K562 (cell line): Measurements from ENCODE around the gene MAN1A1. TPM values are rescaled to one million over a fixed set of nuclear protein-coding genes. Genes with fewer than 3 reads are reported as not detected.

Experiments
- ATAC-seq: fragments of 200-7000 bp; cut with Tn5 transposase; 3 replicates; pipeline ENCODE4 v1.9.1; 2020; ENCODE audit warnings: moderate library complexity
- BruUV-seq: library from RNA; stranded (reverse); fragments of 400-500 nt; replicated peaks from 2 replicates; lab custom pipeline; 2021; lab: Mats Ljungman, UMichigan
- CTCF ChIA-PET: fragments of 300-600 bp; formaldehyde crosslinking; extraction: SDS; loops from one replicate; lab custom pipeline; 2021; ENCODE audit warnings: low intra/inter-chr PET ratio; lab: Yijun Ruan, JAX
- POLR2A ChIA-PET: fragments of 300-600, 350-650 bp; sonication (Branson Sonifier 250); formaldehyde crosslinking; extraction: SDS; loops from one replicate; lab custom pipeline; 2021; ENCODE audit warnings: antibody characterized with exemption, inconsistent platforms; lab: Yijun Ruan, JAX
- DNase-seq, 4 experiments: peaks; one replicate each; pipeline versions ENCODE4 v3.0.0 to v3.0.0-alpha.2; 2011 to 2018; ENCODE audit warnings: low spot score in 3 of 4, mixed read lengths in 3 of 4; ENCODE audit errors: extremely low read depth in 1 of 4
- FAIRE-seq: peaks from 2 replicates; lab custom pipeline; 2011; peaks lifted over from hg19 to GRCh38; lab: Jason Lieb, UNC
- H2AFZ ChIP-seq: 2 replicates; pipeline ENCODE4 v1.6.0; 2011; ENCODE audit warnings: low read depth, low read length, control low read depth, inconsistent platforms
- H3K27ac ChIP-seq: fragments of 200-600 bp; 3 replicates; pipeline ENCODE4 v1.8.0; 2011; ENCODE audit warnings: low read depth, mild to moderate bottlenecking, control low read depth, inconsistent platforms, low read length, moderate library complexity, mixed read lengths; ENCODE audit errors: extremely low read depth
- H3K27me3 ChIP-seq, 2 experiments: fragments of 300-600 bp in 1 of 2; 2 replicates in 1 of 2; 3 replicates in 1 of 2; pipeline versions ENCODE4 v1.6.0 to v1.8.0; 2011; ENCODE audit warnings: inconsistent platforms in 2 of 2, low read length in 2 of 2, mild to moderate bottlenecking in 1 of 2, mixed read lengths in 1 of 2, moderate library complexity in 1 of 2; ENCODE audit not compliant: control insufficient read depth in 2 of 2, insufficient read depth in 2 of 2
- H3K36me3 ChIP-seq: fragments of 300-600 bp; 3 replicates; pipeline ENCODE4 v1.8.0; 2011; ENCODE audit warnings: mild to moderate bottlenecking, low read length, inconsistent platforms; ENCODE audit not compliant: control insufficient read depth, insufficient read depth
- H3K4me1 ChIP-seq, 2 experiments: fragments of 200-600 bp in 1 of 2; replicated peaks in 1 of 2; 2 replicates in 1 of 2; 3 replicates in 1 of 2; pipeline versions ENCODE4 v1.5.1 to v1.8.0; 2011; ENCODE audit warnings: inconsistent platforms in 2 of 2, low read length in 2 of 2, mild to moderate bottlenecking in 1 of 2, mixed read lengths in 1 of 2, moderate library complexity in 1 of 2; ENCODE audit not compliant: control insufficient read depth in 2 of 2, insufficient read depth in 2 of 2
- H3K4me2 ChIP-seq: 2 replicates; pipeline ENCODE4 v1.6.1; 2011; ENCODE audit warnings: low read length, control low read depth, inconsistent platforms, mixed read lengths; ENCODE audit not compliant: insufficient read depth
- H3K4me3 ChIP-seq: fragments of 200-600 bp; sonication (generic), shearing (Covaris generic); 2 replicates; pipeline ENCODE4 v1.5.1; 2016; ENCODE audit warnings: control low read depth, inconsistent platforms
- H3K79me2 ChIP-seq: fragments of 200-600 bp; 3 replicates; pipeline ENCODE4 v1.8.0; 2011; ENCODE audit warnings: low read length, inconsistent platforms; ENCODE audit not compliant: control insufficient read depth, insufficient read depth
- H3K9ac ChIP-seq, 2 experiments: 2 replicates each; pipeline versions ENCODE4 v1.6.0 to v1.6.1; 2011; ENCODE audit warnings: low read depth in 2 of 2, low read length in 2 of 2, control low read depth in 1 of 2, inconsistent platforms in 1 of 2, mild to moderate bottlenecking in 1 of 2, mixed read lengths in 1 of 2; ENCODE audit not compliant: insufficient read depth in 1 of 2
- H3K9me1 ChIP-seq: one replicate; pipeline ENCODE4 v1.6.0; 2011; ENCODE audit warnings: inconsistent platforms, mild to moderate bottlenecking, low read length, moderate library complexity; ENCODE audit not compliant: control insufficient read depth, insufficient read depth
- H3K9me3 ChIP-seq: replicated peaks from 2 replicates; pipeline ENCODE4 v1.5.1; 2011; ENCODE audit warnings: low read depth, low read length, inconsistent platforms; ENCODE audit not compliant: control insufficient read depth, insufficient read depth
- H4K20me1 ChIP-seq: replicated peaks from 2 replicates; pipeline ENCODE4 v1.6.1; 2011; ENCODE audit warnings: low read length, inconsistent platforms, mixed read lengths; ENCODE audit not compliant: control insufficient read depth, insufficient read depth
- GTF2E2 ChIP-seq: fragments of 200-800 bp; sonication (Bioruptor generic); IDR thresholded peaks from 2 replicates; pipeline ENCODE4 v1.6.1; 2016; ENCODE audit warnings: missing genetic modification characterization, missing compliant biosample characterization
- MYBL2 ChIP-seq, 2 experiments: fragments of 450-650 bp in 1 of 2; sonication (generic) in 1 of 2; formaldehyde crosslinking in 1 of 2; IDR thresholded peaks; 2 replicates each; pipeline versions ENCODE4 v1.6.1 to v1.8.1; 2017 to 2022; ENCODE audit warnings: borderline replicate concordance in 1 of 2, inconsistent platforms in 1 of 2, low read depth in 1 of 2, mild to moderate bottlenecking in 1 of 2, missing genetic modification reagents in 1 of 2, moderate library complexity in 1 of 2
- NFIC ChIP-seq: fragments of 450-650 bp; IDR thresholded peaks from 2 replicates; pipeline ENCODE4 v1.6.1; 2017; ENCODE audit warnings: mild to moderate bottlenecking, inconsistent platforms
- RFX7 ChIP-seq: fragments of 250-450 bp; sonication (Bioruptor Pico); IDR thresholded peaks from 2 replicates; pipeline ENCODE4 v1.5.1; 2021; ENCODE audit warnings: mild to moderate bottlenecking
- SMARCA5 ChIP-seq: fragments of 450-650 bp; IDR thresholded peaks from 2 replicates; pipeline ENCODE4 v1.6.1; 2016
- WGBS: fragments of 100-300 bp; shearing (Covaris generic); methylation state at CpG from one replicate; pipeline ENCODE4 v1.1.6; 2016; ENCODE audit warnings: low coverage, mixed read lengths; ENCODE audit not compliant: insufficient coverage; ENCODE audit errors: missing lambda C conversion rate; 5-methylcytosine and 5-hydroxymethylcytosine counted together
- in situ Hi-C: fragments of 300-500 bp; cut with MboI; formaldehyde crosslinking; loops from 4 replicates; pipeline ENCODE4 v1.15.0; 2018; ENCODE audit warnings: inconsistent platforms, mixed read lengths
- intact Hi-C: fragments of 100-400 bp; cut with micrococcal nuclease; formaldehyde crosslinking; loops from 2 replicates; pipeline ENCODE4 v1.14.2; 2022
- polyA plus RNA-seq, 8 experiments: library from polyadenylated mRNA; depleted of rRNA in 4 of 8; stranded (reverse) in 5 of 8; unstranded in 3 of 8; fragments of >200 nt; fragmentation: Nextera tagmentation in 2 of 8; fragmentation: Illumina TruSeq in 1 of 8; extraction: Ambion mirVana in 2 of 8; extraction: Trizol in 1 of 8; gene quantifications; 2 replicates each; pipeline versions ENCODE4 v1.2.1 to v1.2.3, GENCODE V29; 2011 to 2014; ENCODE audit warnings: inconsistent platforms in 1 of 8, missing spikeins in 1 of 8
- total RNA-seq, 7 experiments: library from RNA; depleted of rRNA in 6 of 7; stranded (reverse); fragments of >200 nt in 6 of 7; fragmentation: Illumina TruSeq in 2 of 7; extraction: Trizol in 2 of 7; gene quantifications; 2 replicates each; pipeline versions ENCODE4 v1.2.1 to v1.2.3, GENCODE V29; 2011 to 2021; ENCODE audit warnings: low replicate concordance in 1 of 7
- TF ChIP-seq, protein P1 (sequence below): fragments of 150-350 bp; conservative IDR thresholded peaks from 2 replicates; pipeline ENCODE4 v1.6.1; 2014; ENCODE audit warnings: low read length
- TF ChIP-seq, protein P2 (sequence below): sonication (generic); formaldehyde crosslinking; IDR thresholded peaks from 2 replicates; pipeline ENCODE4 v1.8.0; 2022; ENCODE audit warnings: mild to moderate bottlenecking, missing genetic modification reagents
- TF ChIP-seq, protein P3 (sequence below), 2 experiments: fragments of 450-650 bp in 1 of 2; IDR thresholded peaks; 2 replicates each; pipeline ENCODE4 v1.6.1; 2011 to 2017; ENCODE audit warnings: low read depth in 2 of 2, antibody characterized with exemption in 1 of 2, borderline replicate concordance in 1 of 2, low read length in 1 of 2, mild to moderate bottlenecking in 1 of 2, mixed read lengths in 1 of 2; ENCODE audit not compliant: control insufficient read depth in 1 of 2

The MAN1A1 gene
- total and polyA plus RNA-seq, 9 of the 15 experiments (the other 6 are each of a cell fraction or from before 2014, with no cell fraction given), result 24.5 to 78.4 (median 59.7) TPM

DNA sequence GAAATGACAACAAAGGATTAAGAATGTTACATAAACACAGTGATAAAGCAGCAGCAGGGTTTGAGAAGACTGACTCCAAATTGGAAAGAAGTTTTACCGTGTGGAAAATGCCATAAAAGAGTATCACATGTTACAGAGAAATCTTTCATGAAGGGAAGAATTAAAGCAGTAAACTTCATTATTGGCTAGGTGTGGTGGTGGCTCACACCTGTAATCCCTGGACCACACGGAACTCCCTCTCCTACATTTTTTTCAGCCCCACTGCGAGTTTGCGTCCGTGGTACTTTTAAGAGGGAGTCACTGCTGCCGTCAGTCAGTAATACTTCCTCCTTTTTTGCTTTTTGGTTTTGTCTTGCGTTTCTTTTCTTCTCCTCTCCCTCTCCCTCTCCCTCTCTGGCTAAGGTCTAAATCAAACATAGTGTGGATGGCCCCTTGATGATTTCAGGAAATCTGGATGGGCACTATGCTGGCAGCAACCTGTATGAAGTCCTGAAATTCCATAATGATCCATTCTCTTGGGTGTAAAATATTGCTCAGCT, 112.3 kb downstream of the MAN1A1 start (continued):
- TF ChIP-seq, protein P1, sequence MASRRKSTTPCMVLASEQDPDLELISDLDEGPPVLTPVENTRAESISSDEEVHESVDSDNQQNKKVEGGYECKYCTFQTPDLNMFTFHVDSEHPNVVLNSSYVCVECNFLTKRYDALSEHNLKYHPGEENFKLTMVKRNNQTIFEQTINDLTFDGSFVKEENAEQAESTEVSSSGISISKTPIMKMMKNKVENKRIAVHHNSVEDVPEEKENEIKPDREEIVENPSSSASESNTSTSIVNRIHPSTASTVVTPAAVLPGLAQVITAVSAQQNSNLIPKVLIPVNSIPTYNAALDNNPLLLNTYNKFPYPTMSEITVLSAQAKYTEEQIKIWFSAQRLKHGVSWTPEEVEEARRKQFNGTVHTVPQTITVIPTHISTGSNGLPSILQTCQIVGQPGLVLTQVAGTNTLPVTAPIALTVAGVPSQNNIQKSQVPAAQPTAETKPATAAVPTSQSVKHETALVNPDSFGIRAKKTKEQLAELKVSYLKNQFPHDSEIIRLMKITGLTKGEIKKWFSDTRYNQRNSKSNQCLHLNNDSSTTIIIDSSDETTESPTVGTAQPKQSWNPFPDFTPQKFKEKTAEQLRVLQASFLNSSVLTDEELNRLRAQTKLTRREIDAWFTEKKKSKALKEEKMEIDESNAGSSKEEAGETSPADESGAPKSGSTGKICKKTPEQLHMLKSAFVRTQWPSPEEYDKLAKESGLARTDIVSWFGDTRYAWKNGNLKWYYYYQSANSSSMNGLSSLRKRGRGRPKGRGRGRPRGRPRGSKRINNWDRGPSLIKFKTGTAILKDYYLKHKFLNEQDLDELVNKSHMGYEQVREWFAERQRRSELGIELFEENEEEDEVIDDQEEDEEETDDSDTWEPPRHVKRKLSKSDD, result no peak
- TF ChIP-seq, protein P2, sequence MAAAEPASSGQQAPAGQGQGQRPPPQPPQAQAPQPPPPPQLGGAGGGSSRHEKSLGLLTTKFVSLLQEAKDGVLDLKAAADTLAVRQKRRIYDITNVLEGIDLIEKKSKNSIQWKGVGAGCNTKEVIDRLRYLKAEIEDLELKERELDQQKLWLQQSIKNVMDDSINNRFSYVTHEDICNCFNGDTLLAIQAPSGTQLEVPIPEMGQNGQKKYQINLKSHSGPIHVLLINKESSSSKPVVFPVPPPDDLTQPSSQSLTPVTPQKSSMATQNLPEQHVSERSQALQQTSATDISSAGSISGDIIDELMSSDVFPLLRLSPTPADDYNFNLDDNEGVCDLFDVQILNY, result no peak

DNA sequence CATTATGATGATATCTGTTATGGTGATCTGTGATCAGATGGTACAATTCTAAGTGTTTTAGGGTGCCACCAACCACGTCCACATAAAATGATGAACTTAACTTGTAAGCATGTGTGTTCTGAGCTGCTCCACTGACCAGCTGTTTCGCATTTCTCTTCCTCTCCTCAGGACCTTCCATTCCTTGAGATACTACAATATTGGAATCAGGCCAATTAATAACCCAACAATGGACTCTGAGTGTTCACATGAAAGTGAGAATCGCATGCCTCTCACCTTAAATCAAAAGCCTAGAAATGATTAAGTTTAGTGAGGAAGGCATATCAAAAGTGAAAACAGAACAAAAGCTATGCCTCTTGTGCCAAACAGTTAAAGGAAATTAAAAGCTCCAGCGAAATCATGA, 114.6 kb downstream of the MAN1A1 start:
- Histone ChIP-seq H3K4me2 (no peak overlapping the region), H3K79me2 (peaks cover 55% of the 10 kb centered on the region), H3K9me1 (no peaks in the 10 kb centered on the region), H3K36me3 (peaks cover 78% of the 10 kb centered on the region), H2AFZ (no peak overlapping the region), H4K20me1 (no peaks in the 10 kb centered on the region), H3K4me3 (no peak overlapping the region), H3K9me3 (no peaks in the 10 kb centered on the region), H3K9ac (no peak overlapping the region), H3K27ac (no peak overlapping the region), H3K4me1 (no peaks in the 10 kb centered on the region; a peak in 1 of 5 replicates), H3K27me3 (no peaks in the 10 kb centered on the region)
- in situ Hi-C loops (no loop called here), intact Hi-C loops (no loop called here)
- no peak for DNase-seq
- FAIRE-seq, result no peak
- BruUV-seq, result no TSS peak
- ChIA-PET POLR2A (interaction anchor here (1.3 kb wide), 2 partner anchors 9 kb away, joined by 4 to 5 read pairs; no protein-coding TSS in a partner anchor), CTCF (no interaction called here)
- 95% methylated on average over 4 of the region's 4 CpGs for WGBS
- TF ChIP-seq, protein P3, sequence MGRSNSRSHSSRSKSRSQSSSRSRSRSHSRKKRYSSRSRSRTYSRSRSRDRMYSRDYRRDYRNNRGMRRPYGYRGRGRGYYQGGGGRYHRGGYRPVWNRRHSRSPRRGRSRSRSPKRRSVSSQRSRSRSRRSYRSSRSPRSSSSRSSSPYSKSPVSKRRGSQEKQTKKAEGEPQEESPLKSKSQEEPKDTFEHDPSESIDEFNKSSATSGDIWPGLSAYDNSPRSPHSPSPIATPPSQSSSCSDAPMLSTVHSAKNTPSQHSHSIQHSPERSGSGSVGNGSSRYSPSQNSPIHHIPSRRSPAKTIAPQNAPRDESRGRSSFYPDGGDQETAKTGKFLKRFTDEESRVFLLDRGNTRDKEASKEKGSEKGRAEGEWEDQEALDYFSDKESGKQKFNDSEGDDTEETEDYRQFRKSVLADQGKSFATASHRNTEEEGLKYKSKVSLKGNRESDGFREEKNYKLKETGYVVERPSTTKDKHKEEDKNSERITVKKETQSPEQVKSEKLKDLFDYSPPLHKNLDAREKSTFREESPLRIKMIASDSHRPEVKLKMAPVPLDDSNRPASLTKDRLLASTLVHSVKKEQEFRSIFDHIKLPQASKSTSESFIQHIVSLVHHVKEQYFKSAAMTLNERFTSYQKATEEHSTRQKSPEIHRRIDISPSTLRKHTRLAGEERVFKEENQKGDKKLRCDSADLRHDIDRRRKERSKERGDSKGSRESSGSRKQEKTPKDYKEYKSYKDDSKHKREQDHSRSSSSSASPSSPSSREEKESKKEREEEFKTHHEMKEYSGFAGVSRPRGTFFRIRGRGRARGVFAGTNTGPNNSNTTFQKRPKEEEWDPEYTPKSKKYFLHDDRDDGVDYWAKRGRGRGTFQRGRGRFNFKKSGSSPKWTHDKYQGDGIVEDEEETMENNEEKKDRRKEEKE (IDR thresholded peaks at IDR 0.05; ENCODE audit: borderline replicate concordance in 1 of 2, control insufficient read depth in 1 of 2, low read depth in 2 of 2, low read length in 1 of 2), result no peak
- TF ChIP-seq SMARCA5 (no peak), NFIC (peak; percentile 72), GTF2E2 (no peak), MYBL2 (IDR thresholded peaks at IDR 0.05; ENCODE audit: low read depth) (no peak), MYBL2 (CRISPR knock-in tag; IDR thresholded peaks at IDR 0.05; ENCODE audit: borderline replicate concordance) (no peak), RFX7 (no peak)
- ATAC-seq, result no peak
